GM12801 (cell line): ENCODE measurements around the gene CCL25.

Experiments
- TF ChIP-seq, protein P1 (sequence below): IDR thresholded peaks from one replicate; pipeline ENCODE4 v1.5.1; 2011; ENCODE audit warnings: control low read depth; ENCODE audit not compliant: insufficient read length; ENCODE audit errors: extremely low read depth

CCL25 gene

DNA sequence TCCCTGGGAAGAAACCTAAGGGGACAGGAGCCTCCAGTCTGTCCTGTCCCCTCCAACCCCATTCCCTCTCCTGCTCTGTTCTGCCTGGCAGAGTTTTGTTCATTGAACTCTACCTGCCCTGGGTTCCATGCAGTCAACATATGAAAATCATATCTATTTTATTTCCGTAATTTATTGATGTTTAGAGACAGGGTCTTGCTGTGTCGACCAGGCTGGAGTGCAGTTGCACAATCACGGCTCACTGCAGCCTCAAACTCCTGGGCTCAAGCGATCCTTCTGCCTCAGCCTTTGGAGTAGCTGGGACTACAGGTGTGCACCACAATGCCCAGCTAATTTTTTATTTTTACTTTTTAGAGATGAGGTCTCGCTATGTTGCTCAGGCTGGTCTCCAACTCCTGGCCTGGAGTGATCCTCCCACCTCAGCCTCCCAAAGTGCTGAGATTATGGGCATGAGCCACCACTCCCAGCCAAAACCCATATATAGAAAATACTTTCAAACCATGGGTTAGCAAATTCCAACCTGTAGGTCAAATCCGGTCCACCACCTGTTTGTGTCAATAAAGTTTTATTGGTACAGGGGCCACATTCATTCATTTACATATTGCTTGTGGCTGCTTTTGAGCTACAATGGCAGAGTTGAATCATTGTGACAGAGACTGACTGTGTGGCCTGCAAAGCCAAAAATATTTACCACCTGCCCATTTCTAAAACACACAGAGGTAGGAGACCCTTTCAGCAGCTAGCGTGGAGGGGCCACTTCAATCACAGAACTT lies 57.5 kb downstream of the CCL25 start:
- TF ChIP-seq, protein P1, sequence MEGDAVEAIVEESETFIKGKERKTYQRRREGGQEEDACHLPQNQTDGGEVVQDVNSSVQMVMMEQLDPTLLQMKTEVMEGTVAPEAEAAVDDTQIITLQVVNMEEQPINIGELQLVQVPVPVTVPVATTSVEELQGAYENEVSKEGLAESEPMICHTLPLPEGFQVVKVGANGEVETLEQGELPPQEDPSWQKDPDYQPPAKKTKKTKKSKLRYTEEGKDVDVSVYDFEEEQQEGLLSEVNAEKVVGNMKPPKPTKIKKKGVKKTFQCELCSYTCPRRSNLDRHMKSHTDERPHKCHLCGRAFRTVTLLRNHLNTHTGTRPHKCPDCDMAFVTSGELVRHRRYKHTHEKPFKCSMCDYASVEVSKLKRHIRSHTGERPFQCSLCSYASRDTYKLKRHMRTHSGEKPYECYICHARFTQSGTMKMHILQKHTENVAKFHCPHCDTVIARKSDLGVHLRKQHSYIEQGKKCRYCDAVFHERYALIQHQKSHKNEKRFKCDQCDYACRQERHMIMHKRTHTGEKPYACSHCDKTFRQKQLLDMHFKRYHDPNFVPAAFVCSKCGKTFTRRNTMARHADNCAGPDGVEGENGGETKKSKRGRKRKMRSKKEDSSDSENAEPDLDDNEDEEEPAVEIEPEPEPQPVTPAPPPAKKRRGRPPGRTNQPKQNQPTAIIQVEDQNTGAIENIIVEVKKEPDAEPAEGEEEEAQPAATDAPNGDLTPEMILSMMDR = no peak

- TF ChIP-seq, protein P1 = no peak
These were observed 58.4 kb downstream of the CCL25 start for GRCh38 chr19:8110931-8111330.

DNA sequence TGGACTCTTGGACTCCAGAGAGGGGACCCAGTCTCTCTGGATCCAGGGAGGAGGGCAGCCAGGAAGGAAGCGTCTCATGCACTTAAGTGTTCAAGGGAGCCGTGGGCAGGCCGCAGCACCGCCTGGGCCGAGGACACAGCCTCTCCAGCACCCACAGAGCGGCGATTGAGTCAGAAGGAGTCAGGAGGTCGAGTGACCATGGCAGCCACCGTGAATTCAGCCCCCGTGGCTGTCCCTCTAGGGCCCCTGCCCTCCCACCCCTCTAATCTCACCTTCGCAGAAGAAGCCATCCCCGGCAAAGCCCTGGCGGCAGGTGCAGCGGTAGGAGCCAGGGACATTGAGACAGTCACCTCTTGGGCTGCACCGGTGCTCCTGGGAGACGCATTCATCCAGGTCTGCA lies 58.8 kb downstream of the CCL25 start:
- TF ChIP-seq, protein P1 = no peak
